ENCODE data around the gene COPZ2. TPM values are rescaled to one million over a fixed set of nuclear protein-coding genes. Genes with fewer than 3 reads are reported as not detected.

COPZ2 gene
- total and polyA plus RNA-seq, 2 donors (not counting 1 experiment from before 2014, with no cell fraction given): 1.0 to 2.3 TPM

DNA sequence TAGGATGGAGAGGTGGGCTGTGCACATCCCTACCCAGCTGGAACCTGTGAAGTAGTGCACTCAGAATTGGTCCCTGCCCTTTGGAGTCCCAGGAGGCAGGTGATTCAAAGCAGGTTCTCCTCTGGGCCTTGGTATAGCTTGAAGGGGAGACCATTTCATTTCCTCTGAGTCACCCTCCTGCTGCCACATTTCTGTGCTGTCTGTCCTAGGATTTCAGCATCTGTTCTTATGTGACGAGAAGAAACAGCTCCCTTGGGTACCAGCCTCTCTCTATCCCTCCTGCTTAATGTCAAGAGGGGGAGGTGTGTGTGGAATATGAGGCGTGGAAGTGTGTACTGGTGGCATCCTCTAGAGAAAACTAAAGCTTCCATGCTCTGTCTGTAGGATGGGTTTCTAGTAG is 5.6 kb upstream of the COPZ2 start:
- 100% methylated on average over 1 of the region's 2 CpGs for WGBS (ENCODE audit: insufficient coverage)
- no peak overlapping the region for H3K4me3 Mint-ChIP-seq
- peaks cover 19% of the 10 kb centered on the region for H3K4me1 Mint-ChIP-seq
- H3K27me3 ChIP-seq (replicated peaks in 1 of 4; ENCODE audit: control extremely low read depth in 1 of 4, control insufficient read depth in 3 of 4, insufficient read depth in 4 of 4, low read length in 3 of 4): peaks cover 0 to 8% (median 0%) of the 10 kb centered on the region in 4 experiments
- H3K9me3 Mint-ChIP-seq (ENCODE audit: insufficient read depth): no peaks in the 10 kb centered on the region
- ATAC-seq (ENCODE audit: low read depth) (no peak), DNase-seq (no peak)
- intact Hi-C loops (cut with micrococcal nuclease): no loop called here
- H3K9me3 ChIP-seq (ENCODE audit: control extremely low read depth in 1 of 3, control insufficient read depth in 2 of 3, insufficient read depth in 1 of 3, low read length in 2 of 3): no peaks in the 10 kb centered on the region
- ChIA-PET CTCF (interaction anchor here (1.2 to 3.7 kb wide), 6 partner anchors 16 to 96 kb away, joined by 3 to 17 read pairs (median 4); no protein-coding TSS in a partner anchor), POLR2A (interaction anchor here (1.7 kb wide), 1 partner anchor 17 kb away, joined by 5 read pairs; no protein-coding TSS in a partner anchor)
- H3K27ac Mint-ChIP-seq: no peak overlapping the region
- no peaks in the 10 kb centered on the region for H3K36me3 ChIP-seq (replicated peaks in 1 of 2; ENCODE audit: control extremely low read depth in 1 of 2, control insufficient read depth in 1 of 2, extremely low read depth in 1 of 2, insufficient read depth in 2 of 2, low read length in 1 of 2)
- H3K9ac ChIP-seq (ENCODE audit: low read length): no peak overlapping the region
- peaks cover 10% of the 10 kb centered on the region for H3K79me2 ChIP-seq (ENCODE audit: control insufficient read depth, insufficient read depth, low read length)
- H3K27me3 Mint-ChIP-seq: no peaks in the 10 kb centered on the region
- no peak overlapping the region for H3K27ac ChIP-seq (ENCODE audit: low read length in 2 of 2)
- no peak overlapping the region for H3K4me2 ChIP-seq (replicated peaks; ENCODE audit: low read depth, low read length, poor library complexity, severe bottlenecking)
- H2AFZ ChIP-seq (ENCODE audit: insufficient read depth, low read depth, low read length, poor library complexity, severe bottlenecking): no peak overlapping the region
- TF ChIP-seq, protein P1, sequence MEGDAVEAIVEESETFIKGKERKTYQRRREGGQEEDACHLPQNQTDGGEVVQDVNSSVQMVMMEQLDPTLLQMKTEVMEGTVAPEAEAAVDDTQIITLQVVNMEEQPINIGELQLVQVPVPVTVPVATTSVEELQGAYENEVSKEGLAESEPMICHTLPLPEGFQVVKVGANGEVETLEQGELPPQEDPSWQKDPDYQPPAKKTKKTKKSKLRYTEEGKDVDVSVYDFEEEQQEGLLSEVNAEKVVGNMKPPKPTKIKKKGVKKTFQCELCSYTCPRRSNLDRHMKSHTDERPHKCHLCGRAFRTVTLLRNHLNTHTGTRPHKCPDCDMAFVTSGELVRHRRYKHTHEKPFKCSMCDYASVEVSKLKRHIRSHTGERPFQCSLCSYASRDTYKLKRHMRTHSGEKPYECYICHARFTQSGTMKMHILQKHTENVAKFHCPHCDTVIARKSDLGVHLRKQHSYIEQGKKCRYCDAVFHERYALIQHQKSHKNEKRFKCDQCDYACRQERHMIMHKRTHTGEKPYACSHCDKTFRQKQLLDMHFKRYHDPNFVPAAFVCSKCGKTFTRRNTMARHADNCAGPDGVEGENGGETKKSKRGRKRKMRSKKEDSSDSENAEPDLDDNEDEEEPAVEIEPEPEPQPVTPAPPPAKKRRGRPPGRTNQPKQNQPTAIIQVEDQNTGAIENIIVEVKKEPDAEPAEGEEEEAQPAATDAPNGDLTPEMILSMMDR (IDR thresholded peaks at IDR 0.05): no peak
- TF ChIP-seq EZH2 (IDR thresholded peaks at IDR 0.05; ENCODE audit: borderline replicate concordance, insufficient read depth, low read depth, low read length, poor library complexity, severe bottlenecking): no peak
- H3K4me3 ChIP-seq (ENCODE audit: control extremely low read depth in 1 of 5, extremely low read depth in 1 of 5, insufficient read depth in 1 of 5, low read depth in 2 of 5, low read length in 4 of 5): no peak overlapping the region
- H4K20me1 ChIP-seq (ENCODE audit: control insufficient read depth, insufficient read depth, low read length, poor library complexity, severe bottlenecking): no peaks in the 10 kb centered on the region
- peaks cover 10 to 13% of the 10 kb centered on the region in 2 donors for H3K4me1 ChIP-seq (ENCODE audit: control insufficient read depth in 2 of 2, insufficient read depth in 2 of 2, low read length in 2 of 2)

DNA sequence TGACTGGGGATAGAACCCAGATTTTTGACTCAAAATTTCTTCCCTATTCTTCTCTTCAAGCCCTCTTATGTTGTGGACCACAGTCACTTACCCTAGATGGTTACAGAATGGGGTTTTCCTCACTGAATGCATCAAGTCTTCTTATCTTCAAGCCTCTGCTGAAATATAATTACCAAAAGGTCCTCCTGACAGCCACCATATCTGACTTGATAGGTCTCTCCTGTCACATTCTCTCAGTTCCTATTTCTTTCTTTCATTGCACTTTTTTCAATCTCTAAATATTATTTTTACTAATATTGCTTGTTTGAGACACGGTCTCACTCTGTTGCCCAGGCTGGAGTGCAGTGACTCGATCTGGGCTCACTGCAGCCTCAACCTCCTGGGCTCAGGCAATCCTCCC is 1.1 kb upstream of the COPZ2 start:
- DNase-seq (no peak), ATAC-seq (ENCODE audit: low read depth) (no peak)
- Histone ChIP-seq H4K20me1 (ENCODE audit: control insufficient read depth, insufficient read depth, low read length, poor library complexity, severe bottlenecking) (no peaks in the 10 kb centered on the region), H3K27ac (ENCODE audit: low read length in 2 of 2) (no peak overlapping the region), H3K9ac (ENCODE audit: low read length) (no peak overlapping the region), H3K27me3 (replicated peaks in 1 of 4; ENCODE audit: control extremely low read depth in 1 of 4, control insufficient read depth in 3 of 4, insufficient read depth in 4 of 4, low read length in 3 of 4) (peaks cover 0 to 25% (median 6%) of the 10 kb centered on the region in 4 experiments), H3K4me1 (ENCODE audit: control insufficient read depth in 2 of 2, insufficient read depth in 2 of 2, low read length in 2 of 2) (peaks cover 15% of the 10 kb centered on the region in 2 donors), H3K9me3 (ENCODE audit: control extremely low read depth in 1 of 3, control insufficient read depth in 2 of 3, insufficient read depth in 1 of 3, low read length in 2 of 3) (no peaks in the 10 kb centered on the region), H3K4me3 (ENCODE audit: control extremely low read depth in 1 of 5, extremely low read depth in 1 of 5, insufficient read depth in 1 of 5, low read depth in 2 of 5, low read length in 4 of 5) (no peak overlapping the region), H2AFZ (ENCODE audit: insufficient read depth, low read depth, low read length, poor library complexity, severe bottlenecking) (no peak overlapping the region), H3K36me3 (replicated peaks in 1 of 2; ENCODE audit: control extremely low read depth in 1 of 2, control insufficient read depth in 1 of 2, extremely low read depth in 1 of 2, insufficient read depth in 2 of 2, low read length in 1 of 2) (no peaks in the 10 kb centered on the region), H3K79me2 (ENCODE audit: control insufficient read depth, insufficient read depth, low read length) (no peaks in the 10 kb centered on the region), H3K4me2 (replicated peaks; ENCODE audit: low read depth, low read length, poor library complexity, severe bottlenecking) (no peak overlapping the region)
- WGBS (ENCODE audit: insufficient coverage): 60% methylated on average over 1 of the region's 2 CpGs
- Mint-ChIP-seq H3K4me3 (peak overlapping the region; percentile 85), H3K9me3 (ENCODE audit: insufficient read depth) (no peaks in the 10 kb centered on the region), H3K27ac (peak overlapping the region; percentile 60), H3K27me3 (peaks cover 9% of the 10 kb centered on the region), H3K4me1 (peaks cover 15% of the 10 kb centered on the region)
- TF ChIP-seq EZH2 (IDR thresholded peaks at IDR 0.05; ENCODE audit: borderline replicate concordance, insufficient read depth, low read depth, low read length, poor library complexity, severe bottlenecking): no peak
- TF ChIP-seq, protein P1 (IDR thresholded peaks at IDR 0.05): no peak
- intact Hi-C loops (cut with micrococcal nuclease): no loop called here
- ChIA-PET CTCF (interaction anchor here (1.2 to 1.9 kb wide), 3 partner anchors 9 to 12 kb away, joined by 3 to 7 read pairs (median 5); no protein-coding TSS in a partner anchor), POLR2A (no interaction called here)
